Measurements from ENCODE around the gene TMEM175. TPM values are rescaled to one million over a fixed set of nuclear protein-coding genes. Genes with fewer than 3 reads are reported as not detected.

The TMEM175 gene
- total RNA-seq, 2 donors from 2014 or later = 20.2 to 24.0 TPM

GRCh38 chr4:910366-911091, 21.7 kb upstream of the TMEM175 start:
- Histone ChIP-seq H3K27me3 (no peaks in the 10 kb centered on the region), H3K36me3 (peaks cover 24% of the 10 kb centered on the region), H3K27ac (no peak overlapping the region), H3K4me3 (no peak overlapping the region), H3K9me3 (no peaks in the 10 kb centered on the region), H3K4me1 (no peaks in the 10 kb centered on the region)
- DNase-seq (ENCODE audit: low spot score) = no peak
- TF ChIP-seq, protein P1, sequence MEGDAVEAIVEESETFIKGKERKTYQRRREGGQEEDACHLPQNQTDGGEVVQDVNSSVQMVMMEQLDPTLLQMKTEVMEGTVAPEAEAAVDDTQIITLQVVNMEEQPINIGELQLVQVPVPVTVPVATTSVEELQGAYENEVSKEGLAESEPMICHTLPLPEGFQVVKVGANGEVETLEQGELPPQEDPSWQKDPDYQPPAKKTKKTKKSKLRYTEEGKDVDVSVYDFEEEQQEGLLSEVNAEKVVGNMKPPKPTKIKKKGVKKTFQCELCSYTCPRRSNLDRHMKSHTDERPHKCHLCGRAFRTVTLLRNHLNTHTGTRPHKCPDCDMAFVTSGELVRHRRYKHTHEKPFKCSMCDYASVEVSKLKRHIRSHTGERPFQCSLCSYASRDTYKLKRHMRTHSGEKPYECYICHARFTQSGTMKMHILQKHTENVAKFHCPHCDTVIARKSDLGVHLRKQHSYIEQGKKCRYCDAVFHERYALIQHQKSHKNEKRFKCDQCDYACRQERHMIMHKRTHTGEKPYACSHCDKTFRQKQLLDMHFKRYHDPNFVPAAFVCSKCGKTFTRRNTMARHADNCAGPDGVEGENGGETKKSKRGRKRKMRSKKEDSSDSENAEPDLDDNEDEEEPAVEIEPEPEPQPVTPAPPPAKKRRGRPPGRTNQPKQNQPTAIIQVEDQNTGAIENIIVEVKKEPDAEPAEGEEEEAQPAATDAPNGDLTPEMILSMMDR (IDR thresholded peaks at IDR 0.05) = no peak

- DNase-seq (ENCODE audit: low spot score) = no peak
- H3K4me3 ChIP-seq = no peak overlapping the region
- H3K36me3 ChIP-seq = peaks cover 24% of the 10 kb centered on the region
- TF ChIP-seq, protein P1 (IDR thresholded peaks at IDR 0.05) = no peak
- H3K9me3 ChIP-seq = no peaks in the 10 kb centered on the region
- H3K27ac ChIP-seq = no peak overlapping the region
- no peaks in the 10 kb centered on the region for H3K27me3 ChIP-seq
- no peaks in the 10 kb centered on the region for H3K4me1 ChIP-seq
Measured at GRCh38 chr4:911221-911751, 21.0 kb upstream of the TMEM175 start.

GRCh38 chr4:911871-912490, 20.3 kb upstream of the TMEM175 start:
- no peak overlapping the region for H3K27ac ChIP-seq
- peaks cover 24% of the 10 kb centered on the region for H3K36me3 ChIP-seq
- no peak for DNase-seq (ENCODE audit: low spot score)

DNA sequence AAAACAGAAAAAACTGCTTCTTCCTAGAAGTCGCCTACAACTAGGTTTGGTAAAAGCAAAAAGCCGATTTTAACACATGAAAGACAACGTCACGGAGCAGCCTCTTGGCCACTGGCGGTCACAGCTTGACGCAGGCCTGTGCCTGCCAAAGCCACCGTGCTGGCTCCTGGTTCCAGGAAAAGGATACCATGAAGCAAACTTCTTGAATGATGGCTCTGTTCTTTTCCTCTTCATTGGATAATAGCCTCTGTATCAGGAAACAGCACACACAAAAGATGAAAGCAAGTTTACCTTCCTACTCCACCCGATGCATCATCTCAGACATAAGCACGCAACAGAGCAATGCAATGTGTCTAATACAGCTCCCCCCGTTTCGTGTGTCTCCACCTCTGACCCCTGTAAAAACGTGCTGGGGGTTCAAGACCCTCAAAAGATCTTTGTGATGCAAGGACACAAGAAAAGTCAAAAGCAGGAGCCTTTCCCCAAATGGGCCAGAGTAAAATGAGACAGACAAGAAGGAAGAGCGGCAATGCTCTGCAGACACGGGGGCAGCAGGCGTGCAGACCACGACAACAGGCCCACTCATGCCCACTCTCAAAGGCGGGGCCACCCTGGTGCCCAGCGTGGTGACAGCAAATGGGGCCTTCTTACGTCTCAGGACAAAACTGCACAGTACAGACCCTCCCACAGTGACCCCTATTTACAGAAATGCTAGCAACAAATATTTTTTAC, 19.5 kb upstream of the TMEM175 start:
- no peak overlapping the region for H3K4me3 ChIP-seq
- TF ChIP-seq, protein P1 (IDR thresholded peaks at IDR 0.05) = no peak
- H3K4me1 ChIP-seq = no peaks in the 10 kb centered on the region
- DNase-seq (ENCODE audit: low spot score) = no peak
- peaks cover 24% of the 10 kb centered on the region for H3K36me3 ChIP-seq
- no peaks in the 10 kb centered on the region for H3K9me3 ChIP-seq
- no peak overlapping the region for H3K27ac ChIP-seq
- H3K27me3 ChIP-seq = no peaks in the 10 kb centered on the region

More at GRCh38 chr4:911871-912490, 20.3 kb upstream of the TMEM175 start:
- no peaks in the 10 kb centered on the region for H3K27me3 ChIP-seq
- no peaks in the 10 kb centered on the region for H3K4me1 ChIP-seq
- H3K4me3 ChIP-seq = no peak overlapping the region
- no peaks in the 10 kb centered on the region for H3K9me3 ChIP-seq
- TF ChIP-seq, protein P1 (IDR thresholded peaks at IDR 0.05) = no peak

DNA sequence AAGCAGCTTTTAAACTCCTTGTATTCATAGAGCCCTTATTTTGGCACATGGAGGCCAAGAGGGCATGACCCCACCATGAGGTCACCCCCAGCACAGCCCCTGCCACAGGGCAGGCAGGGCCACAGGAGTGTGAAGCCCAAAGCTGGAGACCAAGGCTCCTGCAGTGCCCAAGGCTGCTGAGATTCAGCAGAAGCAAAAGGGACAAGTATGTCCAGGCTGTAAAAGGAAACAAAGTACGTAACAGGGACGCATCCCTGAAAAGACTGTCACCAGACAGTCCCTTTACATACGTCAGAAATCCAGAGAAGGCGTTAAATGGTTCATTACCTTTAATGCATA, 19.0 kb upstream of the TMEM175 start:
- no peaks in the 10 kb centered on the region for H3K4me1 ChIP-seq
- no peak overlapping the region for H3K27ac ChIP-seq
- H3K27me3 ChIP-seq = no peaks in the 10 kb centered on the region
- TF ChIP-seq, protein P1 (IDR thresholded peaks at IDR 0.05) = no peak
- H3K4me3 ChIP-seq = no peak overlapping the region
- H3K9me3 ChIP-seq = no peaks in the 10 kb centered on the region
- DNase-seq (ENCODE audit: low spot score) = no peak
- H3K36me3 ChIP-seq = peaks cover 24% of the 10 kb centered on the region
